Right lobe of liver (tissue), 6 donors: Measurements from ENCODE around the gene FAM72C. TPM values are rescaled to one million over a fixed set of nuclear protein-coding genes. Genes with fewer than 3 reads are reported as not detected.
"Not testable (repeated sequence)": the region's sequence is repeated elsewhere in the genome, so short reads cannot be mapped to it uniquely, and the experiment has no call there.

Source experiments
- ATAC-seq, 4 donors: fragments of 200-7000 bp; cut with Tn5 transposase; one replicate each; pipeline ENCODE4 v1.9.1; 2020; ENCODE audit warnings: mild to moderate bottlenecking in 4 of 4, moderate library complexity in 4 of 4
- DNase-seq, 3 donors: peaks; one replicate each; pipeline ENCODE4 v3.0.0-alpha.2; 2020
- H3K27ac ChIP-seq, 3 donors: fragments of 200-600 bp; one replicate each; pipeline ENCODE4 v1.8.0; 2022
- H3K27me3 ChIP-seq, 2 donors: fragments of 200-600 bp; one replicate each; pipeline ENCODE4 v1.8.0; 2022
- H3K36me3 ChIP-seq, 4 donors: fragments of 200-600 bp; sonication (generic) in 1 of 4; one replicate each; pipeline versions ENCODE4 v1.5.1 to v1.8.0; 2017 to 2022; ENCODE audit warnings: control low read depth in 1 of 4
- H3K4me1 ChIP-seq, 4 donors: fragments of 200-600 bp; sonication (generic) in 1 of 4; one replicate each; pipeline versions ENCODE4 v1.5.1 to v1.8.0; 2017 to 2022; ENCODE audit warnings: control low read depth in 1 of 4
- H3K4me3 ChIP-seq, 3 donors: fragments of 200-600 bp; one replicate each; pipeline ENCODE4 v1.8.0; 2022
- H3K9me3 ChIP-seq, 4 donors: fragments of 200-600 bp; sonication (generic) in 1 of 4; one replicate each; pipeline versions ENCODE4 v1.5.1 to v1.8.0; 2017 to 2022; ENCODE audit warnings: control low read depth in 1 of 4
- WGBS: methylation state at CpG from one replicate; pipeline ENCODE4 v1.1.6; 2018; ENCODE audit warnings: low coverage, low lambda C conversion rate; ENCODE audit not compliant: insufficient coverage; ENCODE audit errors: missing lambda C conversion rate; 5-methylcytosine and 5-hydroxymethylcytosine counted together
- intact Hi-C, 2 donors: fragments of 100-400 bp; cut with DNase I; formaldehyde crosslinking; loops; one replicate each; pipeline versions ENCODE4 v1.11.2 to v1.14.1; 2022
- total RNA-seq, 6 experiments: library from RNA; depleted of rRNA in 2 of 6; stranded (reverse); fragments of >200 nt in 2 of 6; fragmentation: NEBNext Ultra II Directional in 3 of 6; extraction: Animal tissue kit (Norgen Biotek cat#: 25700) in 3 of 6; gene quantifications; one replicate each; pipeline versions ENCODE4 v1.1.0 to v1.2.4, GENCODE V29; 2016 to 2023
- donor health status: DM: no; HTN: yes; CAD: no.
- donor health status: DM: no; HTN: no; CAD: no.
- donor health status: DM: no; HTN: no; CAD: no.
- donor health status: DM: no; HTN: yes; CAD: no.
- donor health status: DM: no; HTN: yes; CAD: no.

Gene FAM72C
- total RNA-seq, 6 experiments from 2014 or later, result 0.17 to 0.20 TPM; not detected in 4

DNA sequence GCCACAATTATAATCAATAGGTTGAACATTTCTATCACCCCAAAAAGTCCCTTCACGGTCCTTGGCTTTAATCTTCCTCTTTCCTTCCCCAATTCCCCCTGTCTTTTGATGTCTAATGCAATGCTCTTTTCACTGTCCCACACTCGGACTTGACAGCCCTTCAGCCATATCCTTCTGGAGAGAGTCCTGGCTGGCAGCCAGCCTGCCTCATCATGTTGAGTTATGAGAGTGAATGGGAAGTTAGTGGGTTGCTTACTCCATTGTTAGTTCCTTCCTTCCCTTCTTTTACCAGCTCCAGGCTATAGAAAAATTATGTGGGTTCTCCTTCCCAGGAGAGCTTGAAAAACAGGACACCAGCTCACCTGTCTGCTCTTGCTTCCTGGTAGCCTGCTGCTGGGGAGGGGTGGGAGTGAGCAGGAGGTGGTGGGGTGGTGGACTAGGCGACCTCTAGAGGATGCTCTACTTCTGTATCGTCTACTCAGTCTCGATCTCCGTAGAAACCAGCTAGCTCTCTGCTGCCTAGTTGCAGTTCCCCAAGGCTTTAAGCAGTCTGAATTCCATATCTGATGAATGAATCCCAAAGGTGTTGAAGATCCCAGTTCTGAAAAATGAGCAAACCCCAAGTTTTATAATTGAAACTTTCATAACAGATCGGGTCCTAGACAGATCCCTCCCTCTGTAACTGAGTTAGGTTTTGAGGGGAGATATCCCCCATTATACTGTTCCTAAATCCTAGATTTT is 30.5 kb upstream of the FAM72C start:
- DNase-seq, H3K4me1 ChIP-seq, H3K9me3 ChIP-seq, intact Hi-C loops, H3K36me3 ChIP-seq, H3K27me3 ChIP-seq, H3K27ac ChIP-seq, H3K4me3 ChIP-seq: not testable (repeated sequence)
- WGBS, result no CpG with 5 or more reads among the region's 7 CpGs
- peak; percentile 42 to 71 (median 64) for ATAC-seq

DNA sequence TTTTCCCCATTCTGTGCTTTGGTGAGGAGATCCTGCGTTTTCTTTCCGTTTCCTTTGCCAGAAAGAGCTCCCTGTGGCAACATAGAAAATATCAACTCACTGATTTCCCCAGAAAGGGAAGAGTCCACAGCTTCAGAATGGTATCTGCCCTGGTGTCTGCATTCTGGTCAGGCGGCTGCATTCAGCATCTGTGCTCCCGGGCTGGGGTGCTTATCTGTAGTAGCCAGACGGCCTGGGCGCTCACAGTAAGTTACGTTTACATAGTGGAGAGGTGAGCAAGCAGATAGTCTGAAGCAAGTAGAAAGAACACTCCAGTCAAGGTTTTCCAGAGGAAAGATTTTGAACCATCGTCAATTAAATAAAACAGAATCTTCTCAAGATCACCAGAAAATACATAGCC is 29.3 kb upstream of the FAM72C start:
- DNase-seq, H3K27ac ChIP-seq, H3K4me3 ChIP-seq, H3K36me3 ChIP-seq, intact Hi-C loops, H3K27me3 ChIP-seq, H3K9me3 ChIP-seq, H3K4me1 ChIP-seq: not testable (repeated sequence)
- no CpG with 5 or more reads among the region's 8 CpGs for WGBS
- peak in 1 of 4 donors; percentile 43 for ATAC-seq

DNA sequence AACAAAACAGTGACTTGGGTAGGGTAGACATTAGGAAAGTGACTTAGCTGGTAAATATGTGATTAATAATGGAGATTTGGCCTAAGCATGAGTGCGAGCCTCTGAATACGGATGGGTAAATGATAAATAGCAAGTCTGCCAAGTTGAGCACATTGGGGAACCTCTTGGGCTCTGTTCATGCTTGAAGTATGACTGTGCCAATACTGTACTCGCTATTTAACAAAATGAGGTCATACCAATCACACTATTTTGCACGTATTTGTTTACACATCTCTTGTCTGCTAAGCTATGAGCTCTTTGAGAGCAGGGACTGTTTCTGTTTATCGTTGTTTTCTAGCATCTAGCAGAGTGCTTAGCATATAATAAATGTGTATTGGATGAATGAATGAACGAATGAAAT is 24.2 kb upstream of the FAM72C start:
- DNase-seq, H3K4me3 ChIP-seq, intact Hi-C loops, H3K36me3 ChIP-seq, H3K27me3 ChIP-seq, ATAC-seq, H3K27ac ChIP-seq, H3K9me3 ChIP-seq, H3K4me1 ChIP-seq: not testable (repeated sequence)
- no CpG with 5 or more reads among the region's 6 CpGs for WGBS

DNA sequence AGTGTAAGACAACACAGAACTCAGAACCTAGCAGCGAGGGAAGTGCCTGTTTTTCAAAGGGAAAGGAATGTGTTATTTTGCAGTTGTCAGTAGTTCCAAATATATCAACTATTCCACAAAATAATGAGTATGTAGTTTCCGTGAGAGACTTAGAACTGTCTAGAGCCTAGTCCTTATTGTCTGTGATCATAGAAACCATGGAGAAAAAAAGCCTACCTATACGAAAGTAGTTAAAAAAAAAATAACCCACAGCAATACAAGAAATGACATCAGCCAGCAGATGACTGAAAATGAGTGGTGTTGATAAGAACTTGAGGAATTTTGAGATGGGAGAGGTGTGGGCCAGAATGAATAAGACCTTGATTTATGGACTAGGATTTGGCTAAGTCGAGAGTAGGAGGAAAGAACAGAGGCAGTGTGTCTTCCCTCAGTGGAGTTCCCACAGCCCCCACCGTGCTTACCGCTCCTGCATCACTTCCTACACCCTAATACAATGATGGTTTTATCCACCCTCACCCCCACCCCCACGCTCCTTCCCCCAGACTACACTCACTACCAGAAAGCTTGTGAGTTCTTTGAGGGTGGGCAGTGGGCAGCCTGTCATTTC is 21.6 kb upstream of the FAM72C start:
- intact Hi-C loops, H3K36me3 ChIP-seq, DNase-seq, H3K4me1 ChIP-seq, H3K27me3 ChIP-seq, H3K9me3 ChIP-seq, ATAC-seq, H3K27ac ChIP-seq, H3K4me3 ChIP-seq: not testable (repeated sequence)
- WGBS, result 50% methylated on average over 1 of the region's 7 CpGs

DNA sequence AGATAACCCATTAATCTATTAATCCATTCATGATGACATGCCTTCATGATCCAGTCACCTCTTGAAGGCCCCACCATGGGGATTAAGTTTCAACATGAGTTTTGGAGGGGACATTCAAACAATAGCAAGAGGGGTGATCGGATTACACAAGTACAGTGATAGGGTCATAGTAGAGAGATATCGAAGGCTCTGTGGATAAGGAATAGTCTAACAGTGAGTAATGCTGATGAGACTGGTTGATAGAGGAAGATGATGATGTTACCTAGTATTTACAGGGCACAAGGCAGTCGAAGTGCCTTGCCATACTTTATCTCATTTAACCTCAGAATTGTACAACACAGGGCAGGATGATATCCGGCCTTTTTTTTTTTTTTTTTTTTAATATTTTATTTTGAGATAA is 18.9 kb upstream of the FAM72C start:
- intact Hi-C loops, DNase-seq, H3K27ac ChIP-seq, H3K4me1 ChIP-seq, H3K36me3 ChIP-seq, ATAC-seq, H3K27me3 ChIP-seq, H3K9me3 ChIP-seq, H3K4me3 ChIP-seq: not testable (repeated sequence)
- WGBS, result no CpG with 5 or more reads among the region's 4 CpGs

DNA sequence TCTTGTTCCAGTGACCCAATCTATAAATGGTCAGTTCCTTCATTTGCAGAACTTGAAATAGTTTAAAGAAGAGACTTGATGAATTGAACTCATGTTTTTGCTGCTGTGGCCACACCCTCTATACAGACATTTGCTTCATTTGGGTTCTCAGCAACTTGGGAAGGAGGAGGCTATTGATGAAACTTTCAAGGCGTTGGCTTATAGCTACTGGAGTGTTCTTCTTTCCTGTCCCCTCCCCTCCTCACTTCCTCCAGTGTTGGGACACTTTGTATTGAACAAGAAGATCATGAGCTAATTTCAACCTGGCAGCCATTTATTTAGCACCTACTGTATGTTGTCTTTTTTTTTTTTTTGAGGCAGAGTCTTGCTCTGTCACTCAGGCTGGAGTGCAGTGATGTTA is 17.9 kb upstream of the FAM72C start:
- WGBS, result no CpG with 5 or more reads among the region's 1 CpG
- intact Hi-C loops, H3K27ac ChIP-seq, H3K36me3 ChIP-seq, DNase-seq, H3K9me3 ChIP-seq, H3K4me1 ChIP-seq, H3K4me3 ChIP-seq, H3K27me3 ChIP-seq: not testable (repeated sequence)
- peak; percentile 36 to 43 (median 39) for ATAC-seq

DNA sequence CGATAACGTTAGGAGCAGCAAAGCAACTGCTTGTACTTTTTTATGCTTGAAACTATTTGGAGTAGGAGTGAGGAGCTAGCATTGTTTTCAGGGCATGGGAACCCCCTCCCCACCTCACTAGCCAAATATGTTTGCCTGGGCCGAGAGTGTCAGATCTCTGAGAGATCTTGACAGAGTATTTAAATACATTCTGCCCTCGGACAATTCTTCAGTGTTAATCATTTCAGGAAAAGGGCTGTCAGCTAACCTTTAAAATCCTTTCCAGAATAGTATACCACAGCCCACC is 17.6 kb upstream of the FAM72C start:
- H3K36me3 ChIP-seq, H3K4me3 ChIP-seq, H3K9me3 ChIP-seq, ATAC-seq, intact Hi-C loops, H3K27ac ChIP-seq, H3K27me3 ChIP-seq, H3K4me1 ChIP-seq, DNase-seq: not testable (repeated sequence)
- no CpG with 5 or more reads among the region's 4 CpGs for WGBS

DNA sequence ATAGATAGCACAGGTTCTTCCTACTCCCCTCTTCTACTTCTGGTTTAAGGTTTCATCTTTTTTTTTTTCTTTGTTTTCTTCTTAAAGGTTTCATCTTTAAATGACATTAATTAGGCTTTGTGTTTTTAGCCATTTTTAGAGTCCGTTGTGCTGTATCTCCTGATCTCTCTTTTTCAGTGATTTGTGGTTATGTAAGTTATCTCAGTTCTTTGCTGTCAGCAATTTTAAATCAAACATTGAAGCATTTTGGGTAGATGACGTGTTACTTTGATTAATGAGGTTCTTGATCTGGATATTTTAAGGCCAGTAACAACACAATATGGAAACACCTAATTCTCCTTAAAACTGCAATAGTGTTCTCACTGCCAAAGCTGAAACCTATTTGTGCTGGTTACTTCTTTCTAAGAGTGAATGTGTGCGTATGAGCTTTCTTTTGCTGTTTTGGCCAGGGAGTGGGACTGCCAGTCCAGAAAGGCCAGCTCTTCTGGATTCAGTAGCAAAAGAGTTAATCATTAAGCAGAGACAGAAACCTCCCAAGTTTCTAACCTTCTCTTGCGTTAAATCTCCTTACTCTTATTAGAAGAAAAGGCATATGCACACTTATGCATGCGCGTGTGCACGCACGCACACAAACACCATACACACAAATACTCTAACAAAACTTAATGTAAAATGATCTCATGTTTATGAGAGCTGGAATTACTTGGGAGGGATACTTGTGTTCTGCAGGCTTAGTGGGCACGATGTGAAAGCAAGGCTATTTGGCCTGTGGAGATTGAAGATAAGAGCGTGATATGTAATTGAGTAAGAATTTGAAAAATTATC is 17.0 kb upstream of the FAM72C start:
- H3K9me3 ChIP-seq, DNase-seq, H3K4me1 ChIP-seq, H3K36me3 ChIP-seq, H3K27me3 ChIP-seq, intact Hi-C loops, H3K27ac ChIP-seq, H3K4me3 ChIP-seq: not testable (repeated sequence)
- WGBS, result 50% methylated on average over 1 of the region's 10 CpGs
- peak; percentile 71 to 91 (median 78) for ATAC-seq

DNA sequence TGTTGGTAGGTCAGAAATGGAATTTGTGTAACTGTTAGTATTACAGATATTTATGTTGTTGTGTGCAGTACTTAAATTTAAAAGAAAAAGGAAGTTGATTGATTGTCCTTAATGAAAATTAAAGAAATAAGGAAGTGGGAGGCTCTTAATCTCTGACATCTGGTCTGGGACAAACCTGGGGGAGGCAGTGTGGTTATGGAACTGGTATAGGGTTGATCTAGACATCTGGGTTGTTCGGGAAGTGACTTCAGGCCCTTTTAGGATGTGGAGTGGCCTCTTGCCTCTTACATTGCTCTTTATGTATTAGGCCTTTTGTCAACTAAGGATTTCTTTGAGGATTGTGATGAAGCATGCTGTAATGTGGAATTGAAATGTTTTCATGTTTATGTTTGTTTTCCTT is 16.1 kb upstream of the FAM72C start:
- H3K27ac ChIP-seq, DNase-seq, H3K4me1 ChIP-seq, H3K27me3 ChIP-seq, H3K4me3 ChIP-seq, H3K9me3 ChIP-seq, intact Hi-C loops, ATAC-seq, H3K36me3 ChIP-seq: not testable (repeated sequence)
- WGBS, result no CpG with 5 or more reads among the region's 1 CpG

DNA sequence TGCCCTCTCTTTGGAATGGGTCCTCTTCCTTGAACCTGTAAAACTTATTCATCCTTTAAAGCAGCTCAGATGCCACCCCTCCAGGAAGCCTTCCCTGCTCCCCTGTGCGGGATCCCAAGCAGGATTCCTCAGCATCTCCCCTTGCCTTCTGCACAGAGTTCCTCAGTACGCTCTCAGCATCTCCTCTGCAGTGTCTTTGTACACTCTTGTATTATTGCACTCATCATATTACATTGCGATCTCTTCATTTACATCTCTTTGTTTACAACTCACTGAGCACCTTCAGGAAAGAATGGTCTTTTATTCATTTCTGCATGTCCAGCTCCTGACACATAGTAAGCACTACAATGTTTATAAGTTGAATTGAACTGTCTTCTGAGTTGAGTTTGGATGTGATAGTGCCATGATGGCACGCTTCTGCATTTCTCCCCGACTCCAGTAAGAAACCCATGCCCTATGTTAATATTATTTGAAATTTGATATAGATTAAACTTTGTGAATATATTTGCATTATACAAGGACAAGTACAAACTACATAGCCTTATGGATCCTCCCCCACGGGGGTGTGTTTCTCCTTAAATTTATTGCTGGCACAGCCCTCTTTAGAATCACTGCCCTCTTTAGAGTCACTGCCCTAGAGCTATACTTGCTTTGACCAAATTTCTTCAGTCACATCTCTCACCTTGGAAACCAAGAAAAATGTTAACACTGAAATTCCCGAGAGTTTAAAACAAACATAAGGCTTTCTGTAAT is 13.1 kb upstream of the FAM72C start:
- intact Hi-C loops, H3K4me3 ChIP-seq, H3K4me1 ChIP-seq, DNase-seq, H3K27me3 ChIP-seq, H3K36me3 ChIP-seq, H3K9me3 ChIP-seq, ATAC-seq, H3K27ac ChIP-seq: not testable (repeated sequence)
- 100% methylated on average over 2 of the region's 7 CpGs for WGBS

DNA sequence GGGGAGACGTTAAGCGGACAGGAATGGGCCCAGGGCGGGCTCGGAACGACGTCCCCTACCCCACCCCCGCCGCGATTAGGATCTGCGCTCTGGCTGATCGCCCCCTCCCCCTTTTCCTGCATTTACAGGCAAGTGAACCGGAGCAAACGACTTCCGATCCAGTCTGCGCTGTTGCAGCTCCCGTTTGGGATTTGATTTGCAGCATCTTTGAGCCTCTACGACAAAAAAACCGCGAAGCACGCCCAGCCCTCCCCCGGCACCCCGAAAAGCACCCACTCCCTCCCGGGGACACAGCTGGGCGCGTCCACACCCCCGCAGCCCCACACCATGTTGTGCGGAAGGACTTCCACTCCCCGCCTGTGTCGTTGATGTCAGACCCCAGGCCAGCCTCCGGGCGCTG is 2.6 kb upstream of the FAM72C start:
- DNase-seq, result not testable (repeated sequence)
- WGBS, result no CpG with 5 or more reads among the region's 31 CpGs

More for the DNA sequence above, 2.6 kb upstream of the FAM72C start:
- H3K27me3 ChIP-seq, intact Hi-C loops, H3K4me1 ChIP-seq, H3K36me3 ChIP-seq, ATAC-seq, H3K4me3 ChIP-seq, H3K9me3 ChIP-seq, H3K27ac ChIP-seq: not testable (repeated sequence)
